Epithelial cell of esophagus (primary cell): Measurements from ENCODE around the gene ERCC6L.
"Not testable (repeated sequence)": the region's sequence is repeated elsewhere in the genome, so short reads cannot be mapped to it uniquely, and the experiment has no call there.

Experiments used
- DNase-seq: peaks from one replicate; pipeline ENCODE4 v3.0.0; 2010; ENCODE audit warnings: low read depth
- H3K4me3 ChIP-seq: 2 replicates; pipeline ENCODE4 v1.5.1; 2011; ENCODE audit warnings: mild to moderate bottlenecking, low read length, control low read depth
- CTCF ChIP-seq: IDR thresholded peaks from 2 replicates; pipeline ENCODE4 v1.5.1; 2011; ENCODE audit warnings: low read depth, mild to moderate bottlenecking, low read length, control low read depth, inconsistent platforms; ENCODE audit not compliant: insufficient read depth; ENCODE audit errors: missing control alignments

ERCC6L gene

GRCh38 chrX:72236841-72237240, 2.0 kb downstream of the ERCC6L start:
- no peak for DNase-seq
- TF ChIP-seq CTCF, result no peak
- no peak overlapping the region for H3K4me3 ChIP-seq

GRCh38 chrX:72230290-72230689, 8.5 kb downstream of the ERCC6L start:
- no peak for TF ChIP-seq CTCF
- H3K4me3 ChIP-seq, result no peak overlapping the region
- no peak for DNase-seq

- H3K4me3 ChIP-seq, DNase-seq: not testable (repeated sequence)
Measured at GRCh38 chrX:72220375-72220774, 18.5 kb downstream of the ERCC6L start.

GRCh38 chrX:72216973-72217372, 21.9 kb downstream of the ERCC6L start:
- H3K4me3 ChIP-seq, result no peak overlapping the region
- TF ChIP-seq CTCF, result no peak
- DNase-seq, result no peak

GRCh38 chrX:72208126-72208800, 30.6 kb downstream of the ERCC6L start:
- DNase-seq, result peak; percentile 16
- H3K4me3 ChIP-seq, result no peak overlapping the region
- no peak for TF ChIP-seq CTCF

- no peak for TF ChIP-seq CTCF
- DNase-seq, result no peak
- no peak overlapping the region for H3K4me3 ChIP-seq
Measured at GRCh38 chrX:72207366-72207765, 31.5 kb downstream of the ERCC6L start.

GRCh38 chrX:72205706-72206105, 33.1 kb downstream of the ERCC6L start:
- no peak for DNase-seq
- TF ChIP-seq CTCF, result no peak
- H3K4me3 ChIP-seq, result no peak overlapping the region
